K562 (cell line): ENCODE results near the gene DLX2. TPM values are rescaled to one million over a fixed set of nuclear protein-coding genes. Genes with fewer than 3 reads are reported as not detected.

Experiments
- ATAC-seq: fragments of 200-7000 bp; cut with Tn5 transposase; 3 replicates; pipeline ENCODE4 v1.9.1; 2020; ENCODE audit warnings: moderate library complexity
- BruUV-seq: library from RNA; stranded (reverse); fragments of 400-500 nt; replicated peaks from 2 replicates; lab custom pipeline; 2021; lab: Mats Ljungman, UMichigan
- CTCF ChIA-PET: fragments of 300-600 bp; formaldehyde crosslinking; extraction: SDS; loops from one replicate; lab custom pipeline; 2021; ENCODE audit warnings: low intra/inter-chr PET ratio; lab: Yijun Ruan, JAX
- POLR2A ChIA-PET: fragments of 300-600, 350-650 bp; sonication (Branson Sonifier 250); formaldehyde crosslinking; extraction: SDS; loops from one replicate; lab custom pipeline; 2021; ENCODE audit warnings: antibody characterized with exemption, inconsistent platforms; lab: Yijun Ruan, JAX
- DNase-seq, 4 experiments: peaks; one replicate each; pipeline versions ENCODE4 v3.0.0 to v3.0.0-alpha.2; 2011 to 2018; ENCODE audit warnings: low spot score in 3 of 4, mixed read lengths in 3 of 4; ENCODE audit errors: extremely low read depth in 1 of 4
- FAIRE-seq: peaks from 2 replicates; lab custom pipeline; 2011; peaks lifted over from hg19 to GRCh38; lab: Jason Lieb, UNC
- H2AFZ ChIP-seq: 2 replicates; pipeline ENCODE4 v1.6.0; 2011; ENCODE audit warnings: low read depth, low read length, control low read depth, inconsistent platforms
- H3K27ac ChIP-seq: fragments of 200-600 bp; 3 replicates; pipeline ENCODE4 v1.8.0; 2011; ENCODE audit warnings: low read depth, mild to moderate bottlenecking, control low read depth, inconsistent platforms, low read length, moderate library complexity, mixed read lengths; ENCODE audit errors: extremely low read depth
- H3K27me3 ChIP-seq, 2 experiments: fragments of 300-600 bp in 1 of 2; 2 replicates in 1 of 2; 3 replicates in 1 of 2; pipeline versions ENCODE4 v1.6.0 to v1.8.0; 2011; ENCODE audit warnings: inconsistent platforms in 2 of 2, low read length in 2 of 2, mild to moderate bottlenecking in 1 of 2, mixed read lengths in 1 of 2, moderate library complexity in 1 of 2; ENCODE audit not compliant: control insufficient read depth in 2 of 2, insufficient read depth in 2 of 2
- H3K36me3 ChIP-seq: fragments of 300-600 bp; 3 replicates; pipeline ENCODE4 v1.8.0; 2011; ENCODE audit warnings: mild to moderate bottlenecking, low read length, inconsistent platforms; ENCODE audit not compliant: control insufficient read depth, insufficient read depth
- H3K4me1 ChIP-seq, 2 experiments: fragments of 200-600 bp in 1 of 2; replicated peaks in 1 of 2; 2 replicates in 1 of 2; 3 replicates in 1 of 2; pipeline versions ENCODE4 v1.5.1 to v1.8.0; 2011; ENCODE audit warnings: inconsistent platforms in 2 of 2, low read length in 2 of 2, mild to moderate bottlenecking in 1 of 2, mixed read lengths in 1 of 2, moderate library complexity in 1 of 2; ENCODE audit not compliant: control insufficient read depth in 2 of 2, insufficient read depth in 2 of 2
- H3K4me2 ChIP-seq: 2 replicates; pipeline ENCODE4 v1.6.1; 2011; ENCODE audit warnings: low read length, control low read depth, inconsistent platforms, mixed read lengths; ENCODE audit not compliant: insufficient read depth
- H3K4me3 ChIP-seq: fragments of 200-600 bp; sonication (generic), shearing (Covaris generic); 2 replicates; pipeline ENCODE4 v1.5.1; 2016; ENCODE audit warnings: control low read depth, inconsistent platforms
- H3K79me2 ChIP-seq: fragments of 200-600 bp; 3 replicates; pipeline ENCODE4 v1.8.0; 2011; ENCODE audit warnings: low read length, inconsistent platforms; ENCODE audit not compliant: control insufficient read depth, insufficient read depth
- H3K9ac ChIP-seq, 2 experiments: 2 replicates each; pipeline versions ENCODE4 v1.6.0 to v1.6.1; 2011; ENCODE audit warnings: low read depth in 2 of 2, low read length in 2 of 2, control low read depth in 1 of 2, inconsistent platforms in 1 of 2, mild to moderate bottlenecking in 1 of 2, mixed read lengths in 1 of 2; ENCODE audit not compliant: insufficient read depth in 1 of 2
- H3K9me1 ChIP-seq: one replicate; pipeline ENCODE4 v1.6.0; 2011; ENCODE audit warnings: inconsistent platforms, mild to moderate bottlenecking, low read length, moderate library complexity; ENCODE audit not compliant: control insufficient read depth, insufficient read depth
- H3K9me3 ChIP-seq: replicated peaks from 2 replicates; pipeline ENCODE4 v1.5.1; 2011; ENCODE audit warnings: low read depth, low read length, inconsistent platforms; ENCODE audit not compliant: control insufficient read depth, insufficient read depth
- H4K20me1 ChIP-seq: replicated peaks from 2 replicates; pipeline ENCODE4 v1.6.1; 2011; ENCODE audit warnings: low read length, inconsistent platforms, mixed read lengths; ENCODE audit not compliant: control insufficient read depth, insufficient read depth
- BACH1 ChIP-seq: fragments of 200-800 bp; sonication (Bioruptor generic); IDR thresholded peaks from 2 replicates; pipeline ENCODE4 v1.6.1; 2016; ENCODE audit warnings: missing genetic modification characterization, missing compliant biosample characterization
- CBX1 ChIP-seq: sonication (generic); IDR thresholded peaks from 2 replicates; pipeline ENCODE4 v1.6.1; 2016; ENCODE audit warnings: antibody characterized with exemption, low read depth, mild to moderate bottlenecking
- ETV6 ChIP-seq, 3 experiments: fragments of 150-350 bp in 1 of 3; sonication (generic) in 1 of 3; formaldehyde crosslinking in 1 of 3; IDR thresholded peaks; 2 replicates each; pipeline versions ENCODE4 v1.6.1 to v1.8.0; 2014 to 2022; ENCODE audit warnings: borderline replicate concordance in 2 of 3, low read depth in 2 of 3, antibody characterized with exemption in 1 of 3, low read length in 1 of 3, mild to moderate bottlenecking in 1 of 3, missing genetic modification reagents in 1 of 3
- EZH2 ChIP-seq: IDR thresholded peaks from 2 replicates; pipeline ENCODE4 v1.6.1; 2012; ENCODE audit warnings: low read depth, mild to moderate bottlenecking, inconsistent platforms, low read length, borderline replicate concordance
- FOXA3 ChIP-seq, 2 experiments: fragments of 450-650 bp in 1 of 2; sonication (generic) in 1 of 2; formaldehyde crosslinking; IDR thresholded peaks in 1 of 2; conservative IDR thresholded peaks in 1 of 2; 2 replicates each; pipeline versions ENCODE4 v1.4.0 to v1.8.0; 2020 to 2022; ENCODE audit warnings: mild to moderate bottlenecking in 2 of 2, missing genetic modification reagents in 1 of 2
- GABPA ChIP-seq: fragments of 200-800 bp; sonication (Bioruptor generic); conservative IDR thresholded peaks from 2 replicates; pipeline ENCODE4 v1.6.1; 2016; ENCODE audit warnings: low read depth, missing genetic modification characterization, missing compliant biosample characterization
- HOXB6 ChIP-seq: fragments of 250-450 bp; sonication (Bioruptor Pico); IDR thresholded peaks from 2 replicates; pipeline ENCODE4 v1.5.1; 2022; ENCODE audit warnings: mild to moderate bottlenecking, borderline replicate concordance
- JUND ChIP-seq, 2 experiments: IDR thresholded peaks; 2 replicates in 1 of 2; 3 replicates in 1 of 2; pipeline ENCODE4 v1.6.1; 2011; ENCODE audit warnings: borderline replicate concordance in 2 of 2, low read depth in 2 of 2, low read length in 2 of 2, improper control_type of control experiment in 1 of 2, missing biosample characterization in 1 of 2, missing genetic modification characterization in 1 of 2, missing genetic modification reagents in 1 of 2
- KAT8 ChIP-seq: fragments of 450-650 bp; IDR thresholded peaks from 2 replicates; pipeline ENCODE4 v1.6.1; 2016; ENCODE audit warnings: low read depth, mild to moderate bottlenecking
- KDM2B ChIP-seq: fragments of 250-450 bp; sonication (Bioruptor Pico); IDR thresholded peaks from 2 replicates; pipeline ENCODE4 v1.8.0; 2021; ENCODE audit warnings: mild to moderate bottlenecking, moderate library complexity
- MCM3 ChIP-seq: fragments of 450-650 bp; IDR thresholded peaks from 2 replicates; pipeline ENCODE4 v1.6.1; 2016
- MEF2D ChIP-seq: conservative IDR thresholded peaks from 2 replicates; pipeline ENCODE4 v1.6.1; 2016; ENCODE audit warnings: low read depth, missing genetic modification characterization, missing compliant biosample characterization
- ZNF224 ChIP-seq: sonication (generic); formaldehyde crosslinking; IDR thresholded peaks from 2 replicates; pipeline ENCODE4 v1.8.0; 2022; ENCODE audit warnings: mild to moderate bottlenecking, missing genetic modification reagents
- ZNF23 ChIP-seq: fragments of 250-450 bp; sonication (Bioruptor Pico); IDR thresholded peaks from 2 replicates; pipeline ENCODE4 v1.4.0; 2020; ENCODE audit warnings: mild to moderate bottlenecking
- ZNF253 ChIP-seq: fragments of 250-450 bp; sonication (Bioruptor Pico); conservative IDR thresholded peaks from 2 replicates; pipeline ENCODE4 v1.6.1; 2021; ENCODE audit warnings: mild to moderate bottlenecking
- ZNF282 ChIP-seq: sonication (generic); formaldehyde crosslinking; IDR thresholded peaks from 2 replicates; pipeline ENCODE4 v1.8.1; 2023; ENCODE audit warnings: missing genetic modification reagents
- ZNF316 ChIP-seq: fragments of 450-650 bp; IDR thresholded peaks from 2 replicates; pipeline ENCODE4 v1.6.1; 2016
- ZNF436 ChIP-seq: fragments of 250-450, 450-650 bp; sonication (Bioruptor Pico); formaldehyde crosslinking; IDR thresholded peaks from 2 replicates; pipeline ENCODE4 v1.7.0; 2020; ENCODE audit warnings: mild to moderate bottlenecking
- ZNF449 ChIP-seq: fragments of 250-450 bp; sonication (Bioruptor Pico); IDR thresholded peaks from 2 replicates; pipeline ENCODE4 v1.8.0; 2022; ENCODE audit warnings: moderate library complexity, mild to moderate bottlenecking, inconsistent platforms
- ZNF75A ChIP-seq: fragments of 450-650 bp; formaldehyde crosslinking; IDR thresholded peaks from 2 replicates; pipeline ENCODE4 v1.4.0; 2020; ENCODE audit warnings: mild to moderate bottlenecking
- WGBS: fragments of 100-300 bp; shearing (Covaris generic); methylation state at CpG from one replicate; pipeline ENCODE4 v1.1.6; 2016; ENCODE audit warnings: low coverage, mixed read lengths; ENCODE audit not compliant: insufficient coverage; ENCODE audit errors: missing lambda C conversion rate; 5-methylcytosine and 5-hydroxymethylcytosine counted together
- in situ Hi-C: fragments of 300-500 bp; cut with MboI; formaldehyde crosslinking; loops from 4 replicates; pipeline ENCODE4 v1.15.0; 2018; ENCODE audit warnings: inconsistent platforms, mixed read lengths
- intact Hi-C: fragments of 100-400 bp; cut with micrococcal nuclease; formaldehyde crosslinking; loops from 2 replicates; pipeline ENCODE4 v1.14.2; 2022
- polyA plus RNA-seq, 8 experiments: library from polyadenylated mRNA; depleted of rRNA in 4 of 8; stranded (reverse) in 5 of 8; unstranded in 3 of 8; fragments of >200 nt; fragmentation: Nextera tagmentation in 2 of 8; fragmentation: Illumina TruSeq in 1 of 8; extraction: Ambion mirVana in 2 of 8; extraction: Trizol in 1 of 8; gene quantifications; 2 replicates each; pipeline versions ENCODE4 v1.2.1 to v1.2.3, GENCODE V29; 2011 to 2014; ENCODE audit warnings: inconsistent platforms in 1 of 8, missing spikeins in 1 of 8
- total RNA-seq, 7 experiments: library from RNA; depleted of rRNA in 6 of 7; stranded (reverse); fragments of >200 nt in 6 of 7; fragmentation: Illumina TruSeq in 2 of 7; extraction: Trizol in 2 of 7; gene quantifications; 2 replicates each; pipeline versions ENCODE4 v1.2.1 to v1.2.3, GENCODE V29; 2011 to 2021; ENCODE audit warnings: low replicate concordance in 1 of 7

DLX2 gene
- total and polyA plus RNA-seq, 9 of the 15 experiments (the other 6 are each of a cell fraction or from before 2014, with no cell fraction given) = 0.14 to 4.3 (median 0.86) TPM

DNA sequence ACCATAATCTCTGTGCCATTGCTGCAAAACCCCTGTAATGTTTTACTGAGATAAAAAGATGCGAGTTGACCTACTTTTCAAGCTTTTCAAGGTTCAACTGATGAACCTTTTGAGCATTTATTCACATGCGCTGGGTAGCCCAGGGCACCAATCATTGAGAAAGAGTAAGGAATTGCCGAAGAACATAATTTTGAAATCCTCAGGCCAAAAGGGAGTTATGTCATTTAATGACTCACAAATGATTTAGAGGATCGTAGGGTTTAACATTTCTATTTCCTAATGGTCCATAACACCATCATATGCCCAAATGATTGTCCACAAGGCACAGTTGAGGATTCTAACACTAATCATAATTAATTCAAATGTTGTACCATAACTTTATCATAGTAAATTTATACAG, 37.6 kb downstream of the DLX2 start:
- Histone ChIP-seq H3K9me1 (no peaks in the 10 kb centered on the region), H2AFZ (no peak overlapping the region), H3K9ac (no peak overlapping the region), H3K36me3 (no peaks in the 10 kb centered on the region), H3K27me3 (no peaks in the 10 kb centered on the region), H3K79me2 (no peaks in the 10 kb centered on the region), H3K4me1 (peaks cover 4 to 32% of the 10 kb centered on the region in 2 experiments; a peak in 4 of 5 replicates), H3K4me3 (no peak overlapping the region), H4K20me1 (no peaks in the 10 kb centered on the region), H3K9me3 (no peaks in the 10 kb centered on the region), H3K27ac (no peak overlapping the region), H3K4me2 (no peak overlapping the region)
- ChIA-PET CTCF (interaction anchor here (0.6 kb wide), 1 partner anchor 771 kb away, joined by 3 read pairs; no protein-coding TSS in a partner anchor), POLR2A (interaction anchor here (1.2 kb wide), 1 partner anchor 13 kb away, joined by 3 read pairs; no protein-coding TSS in a partner anchor)
- no TSS peak for BruUV-seq
- ATAC-seq = no peak
- DNase-seq = no peak
- 74% methylated on average over 4 of the region's 4 CpGs for WGBS
- TF ChIP-seq ZNF282 (CRISPR knock-in tag) (no peak), EZH2 (no peak), ZNF23 (CRISPR knock-in tag) (no peak), MCM3 (no peak), HOXB6 (CRISPR knock-in tag) (no peak), CBX1 (no peak), ZNF224 (no peak), ZNF253 (CRISPR knock-in tag) (no peak), ZNF316 (no peak), KDM2B (CRISPR knock-in tag) (no peak), KAT8 (no peak), ZNF449 (CRISPR knock-in tag) (no peak), ZNF436 (CRISPR knock-in tag) (no peak), ETV6 (IDR thresholded peaks at IDR 0.05; ENCODE audit: borderline replicate concordance in 1 of 2, low read depth in 2 of 2, low read length in 1 of 2) (no peak), ETV6 (CRISPR knock-in tag; IDR thresholded peaks at IDR 0.05; ENCODE audit: borderline replicate concordance) (no peak), BACH1 (tag) (no peak), FOXA3 (CRISPR knock-in tag; conservative IDR thresholded peaks at IDR 0.05 in 1 of 2, IDR thresholded peaks at IDR 0.05 in 1 of 2) (no peak), GABPA (tag) (no peak), MEF2D (tag) (no peak), ZNF75A (CRISPR knock-in tag) (no peak), JUND (IDR thresholded peaks at IDR 0.05; ENCODE audit: borderline replicate concordance, low read depth, low read length) (no peak), JUND (tag; IDR thresholded peaks at IDR 0.05; ENCODE audit: borderline replicate concordance, low read depth, low read length) (no peak)
- no peak for FAIRE-seq
- intact Hi-C loops (no loop called here), in situ Hi-C loops (no loop called here)
